ENCODE results near the gene SYP. TPM values are rescaled to one million over a fixed set of nuclear protein-coding genes. Genes with fewer than 3 reads are reported as not detected.

The SYP gene
- total and polyA plus RNA-seq, 9 donors: 0.69 to 3.3 (median 1.9) TPM

DNA sequence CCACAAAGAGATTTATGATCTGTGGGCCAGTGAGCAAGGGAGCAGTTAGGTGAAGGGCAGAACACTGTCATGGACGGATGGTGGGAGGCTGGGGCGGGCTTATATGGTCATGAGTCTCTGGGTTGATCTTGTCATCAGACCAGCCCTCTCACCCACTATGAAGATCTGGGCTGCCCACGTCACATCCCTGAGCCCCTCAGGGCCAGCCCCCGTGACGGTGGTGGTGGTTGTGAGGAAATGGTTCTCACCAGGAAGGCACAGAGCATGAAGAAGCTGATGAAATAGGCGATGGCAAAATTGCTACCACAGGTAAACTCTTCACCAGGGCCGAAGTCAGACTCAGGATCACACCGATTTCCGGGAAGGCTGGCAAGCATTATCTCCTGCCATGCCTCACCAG is 11.1 kb upstream of the SYP start:
- Histone ChIP-seq H3K4me1 (ENCODE audit: insufficient read depth) (no peaks in the 10 kb centered on the region), H3K4me3 (no peak overlapping the region), H3K9me3 (no peaks in the 10 kb centered on the region), H3K27ac (no peak overlapping the region), H3K36me3 (no peaks in the 10 kb centered on the region), H3K27me3 (no peaks in the 10 kb centered on the region)
- intact Hi-C loops (cut with DNase I): no loop called here
- WGBS, 3 donors: 70 to 76% (median 75%) methylated on average over 9 of the region's 9 CpGs
- DNase-seq: no peak
- TF ChIP-seq EP300 (IDR thresholded peaks at IDR 0.05) (no peak), POLR2A (IDR thresholded peaks at IDR 0.05) (no peak)
- TF ChIP-seq, protein P1, sequence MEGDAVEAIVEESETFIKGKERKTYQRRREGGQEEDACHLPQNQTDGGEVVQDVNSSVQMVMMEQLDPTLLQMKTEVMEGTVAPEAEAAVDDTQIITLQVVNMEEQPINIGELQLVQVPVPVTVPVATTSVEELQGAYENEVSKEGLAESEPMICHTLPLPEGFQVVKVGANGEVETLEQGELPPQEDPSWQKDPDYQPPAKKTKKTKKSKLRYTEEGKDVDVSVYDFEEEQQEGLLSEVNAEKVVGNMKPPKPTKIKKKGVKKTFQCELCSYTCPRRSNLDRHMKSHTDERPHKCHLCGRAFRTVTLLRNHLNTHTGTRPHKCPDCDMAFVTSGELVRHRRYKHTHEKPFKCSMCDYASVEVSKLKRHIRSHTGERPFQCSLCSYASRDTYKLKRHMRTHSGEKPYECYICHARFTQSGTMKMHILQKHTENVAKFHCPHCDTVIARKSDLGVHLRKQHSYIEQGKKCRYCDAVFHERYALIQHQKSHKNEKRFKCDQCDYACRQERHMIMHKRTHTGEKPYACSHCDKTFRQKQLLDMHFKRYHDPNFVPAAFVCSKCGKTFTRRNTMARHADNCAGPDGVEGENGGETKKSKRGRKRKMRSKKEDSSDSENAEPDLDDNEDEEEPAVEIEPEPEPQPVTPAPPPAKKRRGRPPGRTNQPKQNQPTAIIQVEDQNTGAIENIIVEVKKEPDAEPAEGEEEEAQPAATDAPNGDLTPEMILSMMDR (IDR thresholded peaks at IDR 0.05): no peak

DNA sequence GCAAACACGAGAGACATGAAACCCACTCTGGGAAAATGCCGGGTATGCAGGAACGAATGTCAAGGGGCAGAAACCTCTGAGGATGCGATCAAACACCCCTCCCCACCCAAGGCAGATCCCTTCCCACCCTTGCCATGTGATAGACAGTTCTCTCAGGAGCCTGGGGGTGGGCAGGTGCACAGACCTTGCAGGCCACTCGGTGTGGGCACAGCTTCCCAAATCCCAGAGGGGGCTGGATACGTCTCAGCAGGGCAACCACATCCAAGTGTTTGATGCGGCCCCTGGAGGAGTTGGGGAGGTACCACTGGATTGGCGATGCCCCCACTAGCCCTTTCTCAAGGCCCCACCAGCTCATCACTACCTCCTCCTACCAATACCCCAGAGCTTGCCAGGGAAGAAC is 10.4 kb upstream of the SYP start:
- Histone ChIP-seq H3K4me1 (ENCODE audit: insufficient read depth) (no peaks in the 10 kb centered on the region), H3K9me3 (no peaks in the 10 kb centered on the region), H3K36me3 (no peaks in the 10 kb centered on the region), H3K4me3 (no peak overlapping the region), H3K27me3 (no peaks in the 10 kb centered on the region), H3K27ac (no peak overlapping the region)
- no peak for DNase-seq
- intact Hi-C loops (cut with DNase I): no loop called here
- TF ChIP-seq, protein P1 (IDR thresholded peaks at IDR 0.05): no peak
- TF ChIP-seq POLR2A (IDR thresholded peaks at IDR 0.05) (no peak), EP300 (IDR thresholded peaks at IDR 0.05) (no peak)
- WGBS, 3 donors: 62 to 71% (median 63%) methylated on average over 8 of the region's 8 CpGs

DNA sequence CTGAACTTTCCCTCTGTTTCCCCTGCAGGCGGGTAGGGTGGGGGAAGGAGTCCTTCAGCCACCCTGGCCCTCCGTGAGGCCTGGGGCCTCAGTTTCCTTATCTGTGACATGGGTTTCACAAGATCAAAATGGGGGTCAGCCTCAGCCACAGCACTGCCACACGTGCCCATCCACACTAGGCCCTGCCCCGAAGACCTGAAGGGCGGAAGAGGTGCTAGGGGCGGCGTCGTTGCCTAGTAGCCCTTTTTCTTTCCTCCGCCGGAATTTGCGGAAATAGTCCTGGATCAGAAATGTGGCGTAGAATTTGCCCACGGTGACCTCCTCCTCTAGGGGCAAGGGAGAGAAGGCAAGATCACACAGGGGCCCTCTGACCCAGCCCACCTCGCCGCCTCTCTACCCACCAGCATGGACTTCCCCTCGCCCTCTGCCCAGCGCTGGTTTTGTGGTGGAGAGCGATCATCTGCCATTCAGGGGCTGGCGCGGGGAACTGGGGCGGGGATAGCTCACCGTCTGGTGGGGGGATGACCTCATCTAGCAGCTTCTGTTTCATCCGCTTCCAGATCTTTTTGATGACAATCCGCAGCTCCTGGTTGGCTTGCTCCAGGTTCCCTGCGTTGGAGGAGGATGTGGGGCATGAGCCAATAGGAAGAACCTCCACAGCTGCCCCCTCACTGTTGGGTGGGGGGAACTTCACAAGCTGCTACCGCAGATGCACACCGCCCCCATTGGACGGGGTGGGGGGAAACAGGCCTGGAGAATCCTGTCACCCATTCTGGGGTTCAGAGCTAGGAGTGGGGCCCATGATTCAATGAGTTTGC is 9.7 kb upstream of the SYP start:
- no peaks in the 10 kb centered on the region for H3K36me3 ChIP-seq
- no peak for DNase-seq
- no peaks in the 10 kb centered on the region for H3K27me3 ChIP-seq
- H3K4me3 ChIP-seq: no peak overlapping the region
- intact Hi-C loops (cut with DNase I): no loop called here
- H3K9me3 ChIP-seq: no peaks in the 10 kb centered on the region
- WGBS, 3 donors: 42 to 55% (median 55%) methylated on average over 28 of the region's 28 CpGs
- TF ChIP-seq POLR2A (IDR thresholded peaks at IDR 0.05) (no peak), EP300 (IDR thresholded peaks at IDR 0.05) (no peak)
- TF ChIP-seq, protein P1 (IDR thresholded peaks at IDR 0.05): no peak
- H3K27ac ChIP-seq: no peak overlapping the region
- no peaks in the 10 kb centered on the region for H3K4me1 ChIP-seq (ENCODE audit: insufficient read depth)

DNA sequence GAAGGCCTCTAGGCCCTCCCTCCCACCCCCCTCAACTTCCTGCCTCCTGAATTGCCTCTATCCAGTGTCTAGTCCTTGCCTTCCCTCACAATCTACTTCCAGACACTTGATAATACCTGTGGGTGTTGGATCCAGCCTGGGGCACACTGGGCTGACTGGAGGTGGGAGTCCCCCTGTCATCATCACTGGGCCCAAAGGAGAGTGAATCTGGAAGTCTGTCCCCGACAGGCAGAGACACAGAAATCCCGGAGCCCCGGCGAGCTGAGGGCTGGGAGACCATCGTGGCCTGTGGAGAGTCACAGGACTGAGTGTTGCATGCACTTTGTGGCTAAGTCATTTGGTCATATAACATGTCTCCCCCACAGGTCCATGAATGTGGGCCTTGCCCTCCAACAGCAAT is 8.4 kb upstream of the SYP start:
- no peak overlapping the region for H3K27ac ChIP-seq
- DNase-seq: no peak
- H3K4me3 ChIP-seq: no peak overlapping the region
- 84 to 95% (median 87%) methylated on average over 5 of the region's 5 CpGs for WGBS, 3 donors
- intact Hi-C loops (cut with DNase I): no loop called here
- H3K27me3 ChIP-seq: no peaks in the 10 kb centered on the region
- TF ChIP-seq, protein P1 (IDR thresholded peaks at IDR 0.05): no peak
- TF ChIP-seq POLR2A (IDR thresholded peaks at IDR 0.05) (no peak), EP300 (IDR thresholded peaks at IDR 0.05) (no peak)
- no peaks in the 10 kb centered on the region for H3K4me1 ChIP-seq (ENCODE audit: insufficient read depth)
- no peaks in the 10 kb centered on the region for H3K36me3 ChIP-seq
- no peaks in the 10 kb centered on the region for H3K9me3 ChIP-seq

All from ovary (tissue), 9 donors.